Measurements from ENCODE around the gene CT47C1.

- peak; percentile 47 to 70 (median 54) for TF ChIP-seq CTCF (IDR thresholded peaks at IDR 0.05)
- no peak for TF ChIP-seq POLR2A (IDR thresholded peaks at IDR 0.05)
Observed at GRCh38 chrX:119067023-119067739, 5.6 kb upstream of the CT47C1 start.

Measured in uterus (tissue), 2 donors.